ENCODE results near the gene UFM1. TPM values are rescaled to one million over a fixed set of nuclear protein-coding genes. Genes with fewer than 3 reads are reported as not detected.

Gene UFM1
- total and polyA plus RNA-seq, 2 of the 4 experiments (the other 2 are of a cell fraction): 43.5 to 94.5 TPM

DNA sequence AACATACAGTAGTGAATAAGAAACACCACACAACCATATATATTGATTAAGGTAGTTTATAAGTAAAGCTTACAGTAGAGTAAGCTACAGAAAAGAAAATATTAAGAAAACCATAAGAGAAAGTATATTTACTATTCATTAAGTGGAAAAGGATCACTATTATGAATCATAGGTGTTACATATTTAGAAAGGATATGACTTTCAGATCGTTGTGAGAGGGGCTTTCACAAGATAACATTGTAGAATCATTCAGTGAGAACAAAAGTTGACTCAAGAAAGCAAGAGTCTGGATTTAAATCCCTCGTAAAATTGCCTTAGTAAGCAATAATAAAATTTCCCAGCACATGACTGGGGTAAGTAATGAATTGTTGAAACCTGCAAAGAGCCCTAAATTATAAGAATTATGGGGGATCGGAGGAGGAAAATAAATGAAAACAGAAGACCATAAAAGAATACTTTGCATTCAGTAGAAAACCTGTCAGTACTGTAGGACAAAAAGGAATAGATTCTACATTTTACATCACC is 6.0 kb downstream of the UFM1 start:
- Histone ChIP-seq H3K36me3 (ENCODE audit: control insufficient read depth, insufficient read depth, low read length) (peaks cover 4% of the 10 kb centered on the region), H2BK5ac (ENCODE audit: low read depth, low read length, poor library complexity, severe bottlenecking) (no peak overlapping the region), H2AK9ac (replicated peaks; ENCODE audit: low read depth, low read length, poor library complexity) (no peak overlapping the region), H3K27ac (ENCODE audit: insufficient read depth, low read length) (no peak overlapping the region), H3K9me1 (ENCODE audit: insufficient read depth, low read length) (no peaks in the 10 kb centered on the region), H3K14ac (replicated peaks; ENCODE audit: low read depth, low read length) (no peak overlapping the region), H2BK15ac (ENCODE audit: low read depth, low read length) (no peak overlapping the region), H4K5ac (ENCODE audit: low read depth, low read length) (no peak overlapping the region), H4K91ac (ENCODE audit: insufficient read depth, low read depth, low read length) (no peak overlapping the region), H3K4ac (ENCODE audit: low read depth, low read length) (no peak overlapping the region), H3K56ac (ENCODE audit: extremely low read depth, insufficient read depth, low read length) (no peak overlapping the region), H4K8ac (ENCODE audit: low read depth in 2 of 2, low read length in 2 of 2) (no peak overlapping the region), H3K79me1 (ENCODE audit: low read depth in 1 of 2, low read length in 2 of 2) (peaks cover 0 to 18% of the 10 kb centered on the region in 2 experiments), H3K18ac (ENCODE audit: low read depth, low read length) (no peak overlapping the region), H3K9ac (ENCODE audit: low read depth, low read length) (no peak overlapping the region), H3K9me3 (ENCODE audit: control insufficient read depth, insufficient read depth, low read length) (no peaks in the 10 kb centered on the region), H2BK120ac (ENCODE audit: low read depth, low read length) (no peak overlapping the region), H3K4me1 (ENCODE audit: control insufficient read depth, insufficient read depth, low read length) (peaks cover 1% of the 10 kb centered on the region), H2BK20ac (ENCODE audit: low read depth, low read length) (no peak overlapping the region), H2AFZ (replicated peaks; ENCODE audit: low read length, poor library complexity) (no peak overlapping the region), H3K27me3 (ENCODE audit: control insufficient read depth, insufficient read depth, low read length) (no peaks in the 10 kb centered on the region), H2AK5ac (ENCODE audit: low read depth, low read length) (no peak overlapping the region), H3K4me3 (ENCODE audit: insufficient read depth, low read depth, low read length) (no peak overlapping the region), H3K4me2 (ENCODE audit: low read depth, low read length) (no peak overlapping the region), H4K20me1 (ENCODE audit: insufficient read depth, low read length) (peaks cover 3% of the 10 kb centered on the region; the same call in 1 of the 2 replicates), H3K23ac (ENCODE audit: low read depth, low read length) (no peak overlapping the region)
- ChIA-PET CTCF (no interaction called here), POLR2A (ENCODE audit: unreplicated experiment) (no interaction called here)
- dilution Hi-C loops (cut with HindIII; ENCODE audit: low sequenced_read_pairs, unreplicated experiment) (no loop called here), in situ Hi-C loops (cut with MboI; ENCODE audit: low sequenced_read_pairs) (loop anchor here (25.0 kb wide), 2 partner anchors 718 to 1318 kb away; no protein-coding TSS in a partner anchor), intact Hi-C loops (cut with micrococcal nuclease) (no loop called here)
- no CpG with 5 or more reads among the region's 3 CpGs for WGBS, 2 experiments (ENCODE audit: extremely low coverage in 2 of 2, insufficient read length in 1 of 2)
- DNase-seq (no peak), ATAC-seq (ENCODE audit: low read depth) (no peak)
- no TSS peak for BruUV-seq (replicated peaks)
- no peak for TF ChIP-seq BHLHE40 (IDR thresholded peaks at IDR 0.05; ENCODE audit: low read depth, low read length)
- peak; percentile 77 for TF ChIP-seq MAFK (IDR thresholded peaks at IDR 0.05; ENCODE audit: low read depth, low read length)
